HG03460 (cell line): ENCODE results near the gene CEP44.
"Not testable (repeated sequence)": the region's sequence is repeated elsewhere in the genome, so short reads cannot be mapped to it uniquely, and the experiment has no call there.

Experiments used
- ATAC-seq: cut with Tn5 transposase; IDR thresholded peaks from one replicate; pipeline ENCODE4 v1.9.1; 2021; ENCODE audit not compliant: unreplicated experiment

Gene CEP44

GRCh38 chr4:174277433-174277832, 6.3 kb upstream of the CEP44 start:
- ATAC-seq = no peak

DNA sequence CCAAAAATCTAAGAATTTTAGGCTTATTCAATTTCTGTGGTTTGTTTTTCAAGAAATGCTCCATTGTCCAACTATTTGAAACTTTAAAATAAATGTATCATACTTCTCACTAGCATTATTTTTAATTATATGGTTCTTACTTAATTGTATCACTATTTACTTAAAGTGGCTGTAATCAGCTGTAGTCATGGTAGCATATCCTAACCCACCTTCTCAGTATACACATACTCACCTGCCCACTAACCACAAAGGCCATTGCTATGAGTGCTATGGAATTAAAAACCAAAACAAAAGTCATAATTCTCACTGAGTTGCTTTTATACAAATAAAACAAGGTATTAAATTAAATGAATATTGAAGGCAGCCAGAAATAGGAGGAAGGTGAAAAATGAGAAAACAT, 5.2 kb upstream of the CEP44 start:
- ATAC-seq = no peak

- ATAC-seq = no peak
Measured at GRCh38 chr4:174279433-174280155, 4.1 kb upstream of the CEP44 start.

DNA sequence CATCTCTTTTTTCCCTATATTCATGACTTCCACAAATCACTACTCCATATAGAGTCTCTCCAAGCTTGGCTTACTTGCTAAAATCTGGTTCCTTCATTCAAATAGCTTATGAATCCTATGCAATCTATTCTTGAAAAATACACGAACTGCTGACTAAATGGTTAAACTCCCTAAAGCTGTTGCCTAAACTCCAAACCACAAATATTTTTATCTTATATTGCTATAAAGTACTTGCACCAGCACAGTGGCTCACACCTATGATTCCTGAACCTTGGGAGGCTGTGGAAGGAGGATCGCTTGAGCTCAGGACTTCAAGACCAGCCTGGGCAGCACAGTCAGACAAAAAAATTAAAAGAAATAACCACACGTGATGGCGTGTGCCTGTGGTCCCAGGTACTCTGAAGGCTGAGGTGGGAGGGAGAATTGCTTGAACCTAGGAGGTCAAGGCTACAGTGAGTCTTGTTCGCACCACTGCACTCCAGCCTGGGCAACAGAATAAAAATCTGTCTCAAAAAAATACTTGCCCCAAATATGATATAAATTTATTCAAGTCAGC, 2.5 kb upstream of the CEP44 start:
- ATAC-seq = no peak

DNA sequence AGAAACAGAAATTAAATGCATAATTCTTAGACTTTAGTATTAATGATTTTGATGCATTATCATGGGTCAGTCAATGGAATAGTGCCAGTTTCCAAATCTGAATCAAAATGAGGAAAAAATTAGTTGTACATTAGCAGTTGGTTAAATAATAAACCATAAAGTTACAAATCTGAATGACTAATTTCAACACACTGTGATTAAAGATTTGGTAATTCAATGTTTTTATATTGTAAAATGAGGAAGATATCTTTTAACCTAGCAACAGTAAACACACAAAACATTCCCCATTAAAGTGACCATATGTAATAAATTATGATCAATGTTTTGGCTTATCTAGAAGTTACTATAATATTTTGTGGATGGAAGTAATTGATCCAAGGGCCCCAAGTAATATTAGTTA, 1.8 kb upstream of the CEP44 start:
- ATAC-seq = no peak

GRCh38 chr4:174282836-174283506, 740 bp upstream of the CEP44 start:
- ATAC-seq = peak; percentile 97

GRCh38 chr4:174284487-174284886, 776 bp downstream of the CEP44 start:
- ATAC-seq = no peak

- ATAC-seq = no peak
Measured at GRCh38 chr4:174286870-174287269, 3.2 kb downstream of the CEP44 start.

- no peak for ATAC-seq
Measured at GRCh38 chr4:174292473-174292872, 8.8 kb downstream of the CEP44 start.

GRCh38 chr4:174294641-174295040, 10.9 kb downstream of the CEP44 start:
- ATAC-seq = not testable (repeated sequence)

DNA sequence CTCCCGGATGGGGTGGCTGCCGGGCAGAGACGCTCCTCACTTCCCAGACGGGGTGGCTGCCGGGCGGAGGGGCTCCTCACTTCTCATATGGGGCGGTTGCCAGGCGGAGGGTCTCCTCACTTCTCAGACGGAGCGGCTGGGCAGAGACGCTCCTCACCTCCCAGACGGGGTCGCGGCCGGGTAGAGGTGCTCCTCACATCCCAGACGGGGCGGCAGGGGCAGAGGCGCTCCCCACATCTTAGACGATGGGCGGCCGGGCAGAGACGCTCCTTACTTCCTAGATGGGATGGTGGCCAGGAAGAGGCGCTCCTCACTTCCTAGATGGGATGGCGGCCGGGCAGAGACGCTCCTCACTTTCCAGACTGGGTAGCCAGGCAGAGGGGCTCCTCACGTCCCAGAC, 11.4 kb downstream of the CEP44 start:
- ATAC-seq = not testable (repeated sequence)

- no peak for ATAC-seq
Measured at GRCh38 chr4:174303687-174304086, 20.0 kb downstream of the CEP44 start.

DNA sequence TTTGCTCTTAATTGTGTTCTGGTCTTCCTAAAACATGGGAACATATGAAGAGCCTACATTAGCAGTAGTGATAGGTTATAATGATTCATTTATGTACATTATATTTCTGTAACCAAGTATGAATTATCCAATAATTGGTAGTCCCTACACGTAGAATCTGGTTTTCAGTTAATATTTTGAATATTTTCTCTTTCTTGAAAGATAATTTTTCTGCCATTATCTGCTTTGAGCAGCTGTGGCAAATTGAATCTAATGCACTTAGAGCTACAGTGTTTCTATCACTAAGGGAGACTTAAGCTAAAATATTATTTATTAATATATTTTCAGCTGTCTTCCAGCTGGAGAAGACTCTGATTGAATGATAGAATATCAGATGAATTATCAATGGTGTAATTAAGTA, 21.0 kb downstream of the CEP44 start:
- ATAC-seq = no peak

DNA sequence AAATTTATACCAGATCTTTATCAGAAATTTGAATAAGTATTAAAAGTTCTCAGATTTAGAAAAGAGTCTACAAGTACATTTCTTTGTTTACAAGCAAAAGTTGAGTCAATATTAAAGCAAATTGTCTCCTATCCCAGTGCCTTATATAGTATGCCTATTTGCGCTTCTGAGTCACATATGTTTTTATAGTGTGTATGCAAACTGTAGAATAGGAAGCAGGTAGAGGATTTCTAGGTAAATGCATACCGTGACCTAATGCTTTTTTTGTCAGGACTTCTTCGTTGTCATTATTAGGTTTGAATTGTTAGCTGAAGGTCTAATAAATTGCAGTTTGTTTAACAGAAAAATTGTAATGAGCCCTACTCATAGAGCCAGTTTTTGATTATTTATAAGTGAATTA, 22.2 kb downstream of the CEP44 start:
- ATAC-seq = no peak

GRCh38 chr4:174307694-174308093, 24.0 kb downstream of the CEP44 start:
- ATAC-seq = no peak

DNA sequence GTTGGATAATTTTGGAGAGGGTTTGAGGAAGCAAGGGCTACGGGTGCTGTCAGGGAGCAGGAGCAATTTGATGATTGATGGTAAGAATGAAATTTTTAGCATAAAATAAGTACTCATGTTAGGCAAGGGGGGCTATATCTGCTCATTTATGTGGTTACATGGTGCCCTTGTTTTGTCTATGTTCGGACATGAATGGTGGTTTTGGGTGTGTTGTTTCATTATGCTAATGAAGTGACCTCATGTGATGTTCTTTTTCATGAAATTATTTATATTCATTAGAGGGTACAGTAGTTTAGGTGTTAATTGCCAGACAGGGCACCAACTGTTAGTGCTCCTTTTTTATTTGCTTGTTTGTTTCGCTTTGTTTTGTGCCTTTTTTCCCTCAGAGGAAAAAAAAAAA, 29.3 kb downstream of the CEP44 start:
- no peak for ATAC-seq

- ATAC-seq = no peak
Measured at GRCh38 chr4:174314274-174314673, 30.6 kb downstream of the CEP44 start.

DNA sequence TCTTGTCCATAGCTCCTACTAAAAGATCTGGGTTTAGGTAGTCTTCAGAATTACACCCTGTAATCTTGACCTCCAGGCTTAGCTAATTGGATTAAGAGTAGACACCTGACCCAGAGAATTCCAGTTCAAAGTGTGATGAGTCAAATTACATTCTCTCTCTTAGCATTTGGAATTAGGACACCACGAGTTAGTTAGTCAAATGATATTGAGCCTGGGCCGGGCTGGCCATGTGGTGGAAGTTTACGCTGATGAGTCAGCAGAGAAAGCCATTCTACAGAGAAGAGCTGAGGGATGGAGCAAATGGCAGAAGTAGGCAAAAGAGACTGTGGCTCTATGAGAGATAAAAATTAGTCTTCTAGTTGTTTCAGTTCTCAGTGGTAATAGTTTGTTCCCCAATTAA, 31.1 kb downstream of the CEP44 start:
- no peak for ATAC-seq

DNA sequence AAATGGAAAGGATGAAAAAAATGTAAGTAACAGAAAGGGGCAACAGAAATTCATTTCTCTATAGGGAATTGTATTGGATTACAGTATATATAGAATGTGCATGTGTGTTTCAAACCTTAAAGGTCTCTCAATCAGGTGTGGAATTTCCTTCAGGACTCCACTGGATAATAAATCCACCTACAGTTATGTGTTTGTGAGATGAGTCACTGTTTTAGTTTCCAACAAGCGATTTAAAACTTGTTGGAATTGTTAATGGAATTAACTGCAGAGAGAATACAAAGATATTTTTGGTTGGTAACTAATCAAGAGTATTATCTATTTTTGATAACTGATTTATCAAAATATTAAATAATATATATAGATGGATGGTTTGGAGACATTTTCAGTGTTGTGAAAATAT, 32.8 kb downstream of the CEP44 start:
- ATAC-seq = no peak

GRCh38 chr4:174316954-174317353, 33.2 kb downstream of the CEP44 start:
- ATAC-seq = no peak

GRCh38 chr4:174317531-174317930, 33.8 kb downstream of the CEP44 start:
- no peak for ATAC-seq
